Stimulated activated naive CD4-positive, alpha-beta T cell (primary cell): ENCODE results near the gene CSF1.
"Not testable (repeated sequence)": the region's sequence is repeated elsewhere in the genome, so short reads cannot be mapped to it uniquely, and the experiment has no call there.

Source experiments
- DNase-seq, 6 experiments: peaks; one replicate each; lab custom pipeline; 2025; lab: John Stamatoyannopoulos, UW

CSF1 gene, protein sequence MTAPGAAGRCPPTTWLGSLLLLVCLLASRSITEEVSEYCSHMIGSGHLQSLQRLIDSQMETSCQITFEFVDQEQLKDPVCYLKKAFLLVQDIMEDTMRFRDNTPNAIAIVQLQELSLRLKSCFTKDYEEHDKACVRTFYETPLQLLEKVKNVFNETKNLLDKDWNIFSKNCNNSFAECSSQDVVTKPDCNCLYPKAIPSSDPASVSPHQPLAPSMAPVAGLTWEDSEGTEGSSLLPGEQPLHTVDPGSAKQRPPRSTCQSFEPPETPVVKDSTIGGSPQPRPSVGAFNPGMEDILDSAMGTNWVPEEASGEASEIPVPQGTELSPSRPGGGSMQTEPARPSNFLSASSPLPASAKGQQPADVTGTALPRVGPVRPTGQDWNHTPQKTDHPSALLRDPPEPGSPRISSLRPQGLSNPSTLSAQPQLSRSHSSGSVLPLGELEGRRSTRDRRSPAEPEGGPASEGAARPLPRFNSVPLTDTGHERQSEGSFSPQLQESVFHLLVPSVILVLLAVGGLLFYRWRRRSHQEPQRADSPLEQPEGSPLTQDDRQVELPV

DNA sequence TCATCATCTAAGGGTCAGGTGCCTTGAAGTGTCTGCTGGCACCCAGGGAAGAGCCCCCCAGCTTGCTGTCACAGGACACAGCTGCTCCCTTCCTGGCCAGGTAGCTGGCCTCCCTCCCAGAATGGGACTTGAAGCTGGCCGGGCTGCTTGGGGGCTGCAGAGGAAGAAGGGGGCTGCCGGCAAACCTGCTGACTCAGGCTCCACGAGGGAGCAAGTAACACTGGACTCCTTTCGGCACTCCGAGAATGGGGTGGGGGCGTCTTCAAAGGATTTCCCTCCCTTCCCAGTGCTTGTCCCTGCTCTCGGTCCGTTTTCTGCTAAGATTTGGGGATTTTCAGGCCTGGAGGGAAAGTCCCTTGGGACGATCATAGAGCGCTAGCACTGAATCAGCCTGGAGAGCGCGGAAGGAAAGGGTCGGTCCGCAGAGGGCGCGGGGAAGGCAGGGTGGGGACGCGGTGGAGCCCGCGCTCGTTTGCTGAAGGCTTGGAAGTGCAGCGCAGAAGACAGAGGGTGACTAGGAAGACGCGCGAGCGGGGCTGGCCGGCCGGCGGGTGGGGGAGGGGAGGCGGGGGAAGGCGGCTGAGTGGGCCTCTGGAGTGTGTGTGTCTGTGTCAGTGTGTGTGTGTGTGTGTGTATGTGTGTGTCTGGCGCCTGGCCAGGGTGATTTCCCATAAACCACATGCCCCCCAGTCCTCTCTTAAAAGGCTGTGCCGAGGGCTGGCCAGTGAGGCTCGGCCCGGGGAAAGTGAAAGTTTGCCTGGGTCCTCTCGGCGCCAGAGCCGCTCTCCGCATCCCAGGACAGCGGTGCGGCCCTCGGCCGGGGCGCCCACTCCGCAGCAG lies at the start of gene CSF1:
Gene CSF1 (plus strand): TSS at position 727 of the 840 bp plus-strand sequence. CDS start 175 bp downstream, outside the sequence.
- peak; percentile 27 to 36 (median 32) for DNase-seq

DNA sequence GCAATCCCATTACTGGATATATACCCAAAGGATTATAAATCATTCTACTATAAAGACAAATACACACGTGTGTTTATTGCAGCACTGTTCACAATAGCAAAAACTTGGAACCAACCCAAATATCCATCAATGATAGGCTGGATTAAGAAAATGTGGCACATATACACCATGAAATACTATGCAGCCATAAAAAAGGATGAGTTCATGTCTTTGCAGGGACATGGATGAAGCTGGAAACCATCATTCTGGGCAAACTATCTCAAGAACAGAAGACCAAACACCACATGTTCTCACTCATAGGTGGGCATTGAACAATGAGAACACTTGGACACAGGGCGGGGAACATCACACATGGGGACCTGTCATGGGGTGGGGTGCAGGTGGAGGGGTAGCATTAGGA lies 49.0 kb upstream of the CSF1 start:
- DNase-seq, result not testable (repeated sequence)

DNA sequence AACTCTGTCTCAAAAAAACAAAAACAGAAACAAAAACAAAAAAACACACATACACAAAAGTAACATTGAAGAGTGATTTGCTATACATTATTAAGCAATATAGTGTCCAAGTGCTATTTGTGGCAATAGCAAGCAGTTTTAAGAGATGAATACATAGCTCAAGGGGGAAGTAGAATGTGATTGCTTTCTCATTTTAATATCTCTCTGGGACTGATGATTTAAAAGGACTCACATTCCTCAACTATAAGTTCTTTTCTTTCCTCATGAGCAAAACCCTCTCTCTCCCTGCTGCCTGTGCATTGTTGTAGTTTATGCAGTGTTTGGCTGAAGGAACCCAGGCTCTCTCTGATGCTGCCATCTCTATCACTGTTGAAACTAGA lies 47.0 kb upstream of the CSF1 start:
- DNase-seq, result no peak

DNA sequence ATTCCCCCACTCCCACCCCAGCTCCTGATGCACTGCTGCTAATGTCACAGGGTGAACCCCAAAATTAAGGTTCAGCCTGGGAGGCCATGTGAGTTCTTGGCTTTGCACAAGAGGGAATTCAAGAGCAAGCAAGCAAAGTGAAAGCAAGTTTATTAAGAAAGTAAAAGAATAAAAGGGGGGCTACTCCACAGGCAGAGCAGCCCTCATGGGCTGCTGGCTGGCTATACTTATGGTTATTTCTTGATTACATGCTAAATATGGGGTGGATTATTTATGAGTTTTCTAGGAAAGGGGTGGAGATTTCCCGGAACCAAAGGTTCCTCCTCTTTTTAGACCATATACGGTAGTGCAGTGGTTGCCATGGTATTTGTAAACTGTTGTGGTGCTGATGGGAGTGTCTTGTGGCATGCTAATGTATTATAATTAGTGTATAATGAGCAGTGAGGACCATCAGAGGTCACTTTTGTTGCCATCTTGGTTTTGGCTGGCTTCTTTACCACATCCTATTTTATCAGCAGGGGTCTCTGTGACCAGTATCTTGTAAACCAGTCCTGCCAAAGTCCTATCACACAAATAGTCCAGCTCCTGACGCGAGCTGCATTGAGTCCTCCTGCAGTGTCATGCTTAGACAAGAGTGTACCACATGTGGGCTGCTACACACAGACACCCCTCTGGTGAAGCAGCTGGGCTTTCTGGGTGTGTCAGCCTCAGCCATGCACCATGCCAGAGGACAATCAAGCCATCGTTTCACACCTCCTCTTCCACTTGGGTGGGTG lies 46.4 kb upstream of the CSF1 start:
- DNase-seq, result no peak

DNA sequence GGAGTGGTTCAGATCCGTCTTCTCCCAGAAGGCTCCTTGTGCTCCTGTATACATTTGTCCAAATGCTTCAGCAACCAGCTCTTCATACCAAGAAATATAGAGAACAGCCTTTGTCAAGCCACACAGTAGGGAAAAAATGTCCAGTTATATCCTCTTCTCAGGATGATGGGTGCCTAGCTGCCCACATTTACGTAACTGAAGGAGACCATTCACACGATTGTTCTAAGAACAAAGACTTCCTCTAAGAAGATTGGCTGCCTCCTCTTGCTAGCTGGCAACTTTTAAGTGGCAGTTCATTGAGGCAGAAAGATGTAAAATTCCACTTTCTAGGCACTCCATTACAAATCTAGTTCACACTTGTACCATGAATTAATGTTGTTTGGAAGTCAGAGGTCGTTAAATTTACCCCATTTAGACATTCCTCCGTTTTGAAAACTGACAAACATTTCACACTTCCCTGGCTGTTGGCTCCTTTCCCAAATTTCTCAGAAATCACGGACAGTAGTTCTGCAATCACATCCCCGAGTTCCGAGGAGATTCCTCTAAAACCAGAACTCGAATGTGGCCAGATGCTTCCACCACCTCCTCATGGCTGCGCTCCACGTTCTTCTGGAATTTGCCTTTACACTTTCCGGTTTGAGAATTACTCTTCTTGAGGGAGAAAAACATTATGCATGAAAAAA lies 45.6 kb upstream of the CSF1 start:
- DNase-seq, result no peak

DNA sequence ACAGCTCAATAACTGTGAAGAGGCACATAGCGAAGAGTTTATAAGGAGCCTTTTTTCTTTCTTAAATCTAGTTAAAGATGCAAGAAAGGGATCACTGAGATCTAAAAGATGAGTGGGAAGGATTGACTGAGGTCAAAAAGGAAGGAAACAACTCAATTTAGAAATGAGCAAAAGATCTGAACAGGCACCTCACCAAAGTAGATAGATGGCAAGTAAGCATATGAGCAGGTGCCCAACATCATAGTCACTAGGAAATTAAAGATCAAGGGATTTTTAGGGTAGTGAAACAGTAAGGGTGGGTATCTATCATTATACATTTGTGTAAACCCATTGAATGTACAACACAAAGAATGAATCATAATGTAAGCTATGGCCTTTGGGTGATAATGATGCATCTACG lies 44.6 kb upstream of the CSF1 start:
- DNase-seq, result no peak

DNA sequence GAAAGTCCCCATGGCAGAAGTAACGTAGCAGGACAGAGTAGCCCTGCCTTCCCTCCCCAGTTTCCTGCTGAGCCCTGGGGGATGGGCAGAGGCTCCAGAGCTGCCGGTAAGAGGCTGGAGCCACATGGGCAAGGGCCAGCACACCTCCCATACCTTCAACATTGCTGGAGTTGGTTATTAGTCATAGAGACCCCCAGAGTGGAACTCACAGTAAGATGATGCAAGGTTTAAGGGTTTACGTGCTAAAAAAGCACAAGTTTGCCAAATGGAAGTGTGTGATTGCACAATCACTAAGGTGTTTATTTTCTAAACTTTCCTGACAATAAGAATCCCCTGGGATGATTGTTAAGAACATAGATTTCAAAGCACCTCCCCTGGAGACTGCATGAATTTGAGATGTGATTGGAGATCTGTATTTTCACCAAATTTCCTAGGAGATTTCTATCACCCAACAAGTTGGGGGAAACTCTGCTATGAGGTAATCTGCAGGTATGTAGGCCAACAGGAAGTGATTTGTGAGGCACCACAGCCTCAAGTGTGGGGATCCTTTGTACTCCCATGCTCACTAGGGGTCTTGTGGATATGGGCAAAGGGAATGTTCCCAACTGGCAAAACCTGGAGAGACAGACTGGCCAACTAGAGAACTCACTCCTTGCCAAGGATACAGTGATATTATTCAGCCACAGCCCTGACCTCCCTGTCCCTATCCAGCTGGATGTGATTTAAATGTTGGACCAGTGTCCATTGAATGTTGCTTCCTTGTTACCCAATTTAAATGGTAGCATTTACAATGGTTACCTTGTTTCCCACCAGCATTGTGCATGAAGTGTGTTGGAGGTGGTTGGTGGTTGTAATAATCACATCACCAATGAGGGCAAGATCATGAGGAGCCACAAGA lies 37.1 kb upstream of the CSF1 start:
- DNase-seq, result no peak

DNA sequence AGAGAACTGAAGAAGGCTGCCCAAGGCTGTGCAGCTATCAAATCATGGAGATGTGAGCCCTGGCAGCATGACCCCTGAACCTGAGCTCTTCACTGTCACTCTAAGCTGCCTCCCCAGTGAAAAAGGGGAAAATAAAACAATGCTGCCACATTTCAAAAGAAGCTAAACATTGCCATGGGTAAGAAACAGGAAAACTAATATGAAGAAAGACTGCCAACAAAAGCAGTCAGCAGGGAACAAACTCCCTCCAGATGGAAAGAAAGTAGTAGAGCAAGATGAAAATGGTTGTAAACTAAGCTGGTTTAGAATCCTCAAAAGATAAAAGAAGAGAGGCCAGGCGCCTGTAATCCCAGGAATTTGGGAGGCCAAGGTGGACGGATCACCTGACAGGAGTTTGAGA lies 36.2 kb upstream of the CSF1 start:
- no peak for DNase-seq

DNA sequence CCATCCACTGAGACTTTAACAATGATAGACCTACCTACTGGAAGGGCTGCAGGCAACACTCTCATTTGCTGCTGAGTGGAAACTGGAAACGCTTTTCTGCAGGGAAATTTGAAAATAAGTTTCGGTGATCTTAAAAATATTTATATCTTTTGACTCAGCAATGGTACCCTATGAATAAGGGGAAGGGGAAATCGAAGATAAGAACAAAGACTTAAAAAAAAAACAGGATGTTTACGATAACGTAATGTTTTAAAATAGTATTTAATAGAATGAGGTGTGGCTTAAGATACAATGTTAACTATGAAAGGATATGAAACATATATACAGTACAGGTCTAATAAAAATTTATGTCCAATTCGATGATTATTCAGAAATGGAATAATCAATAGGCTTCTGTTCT lies 34.8 kb upstream of the CSF1 start:
- no peak for DNase-seq

DNA sequence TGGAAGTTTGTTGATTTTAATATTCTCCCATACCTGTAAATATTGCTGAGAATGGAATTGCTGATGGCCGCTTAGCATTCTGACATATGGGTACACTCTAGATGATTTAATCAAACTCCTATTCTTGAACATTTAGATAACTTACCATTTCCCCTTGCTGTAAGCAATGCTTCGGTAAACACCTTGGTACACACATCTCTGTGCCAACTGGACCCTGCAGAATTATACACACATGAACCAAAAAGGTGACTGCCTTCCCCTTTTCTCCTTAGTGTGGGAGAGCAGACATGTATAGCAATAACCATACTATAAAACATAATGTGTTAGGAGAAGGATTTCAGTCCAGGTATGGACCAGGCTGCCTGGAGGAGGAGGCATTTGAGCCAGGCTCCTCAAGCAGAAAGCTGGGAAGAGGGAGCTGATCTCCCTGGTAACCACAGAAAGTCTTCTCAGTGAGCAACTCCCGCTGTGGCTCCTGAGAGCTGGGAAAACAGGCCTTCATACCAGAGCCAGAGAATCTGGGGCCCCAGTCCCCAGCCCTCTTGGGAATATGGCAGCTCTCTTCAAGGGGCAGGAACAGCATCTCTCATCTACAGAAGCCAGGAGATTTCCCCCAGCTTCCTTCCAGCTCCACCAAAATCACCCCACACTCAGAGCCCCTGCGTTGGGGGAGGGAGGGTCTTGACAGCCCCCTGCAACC lies 33.9 kb upstream of the CSF1 start:
- DNase-seq, result no peak

DNA sequence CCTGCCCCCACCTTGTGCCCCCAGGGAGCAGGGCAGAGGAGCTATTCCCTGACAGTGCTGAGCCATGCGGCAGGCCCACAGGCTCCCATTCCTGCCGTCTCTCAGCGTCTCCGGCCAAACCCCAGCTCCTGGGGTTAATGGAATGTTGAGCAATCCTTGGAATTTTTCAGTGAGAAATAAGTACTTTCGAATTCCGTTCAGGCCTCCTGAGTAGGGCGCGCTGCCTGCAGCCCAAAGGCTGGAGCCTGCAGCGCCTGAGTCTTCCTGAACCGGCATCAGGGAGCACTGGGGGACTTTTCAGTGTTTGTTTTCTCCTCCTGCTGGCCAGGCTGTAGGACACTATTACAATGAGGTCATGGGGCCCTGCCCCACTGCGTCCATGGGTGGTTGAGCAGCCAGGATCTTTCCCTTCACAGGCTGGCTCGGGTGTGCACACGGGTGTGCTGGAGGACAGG lies 33.3 kb upstream of the CSF1 start:
- DNase-seq, result no peak

DNA sequence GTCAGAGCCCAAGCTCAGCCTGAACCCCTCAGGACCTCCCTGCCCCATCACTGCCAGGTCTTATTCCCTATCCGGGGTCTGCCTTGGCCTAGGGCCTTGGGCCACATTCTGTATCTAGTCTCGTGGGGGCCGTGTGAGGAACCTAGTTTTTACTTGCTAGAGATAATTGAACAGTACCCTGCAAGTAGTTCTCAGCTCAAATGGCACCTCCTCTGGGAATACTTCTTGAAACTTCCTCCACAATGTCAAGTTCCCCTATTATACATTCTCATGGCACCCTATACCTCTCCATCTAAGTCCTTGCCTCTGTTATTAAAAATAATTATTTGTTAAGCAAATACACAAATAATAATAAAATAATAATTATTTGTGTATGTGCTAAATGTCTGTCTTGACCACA lies 32.9 kb upstream of the CSF1 start:
- DNase-seq, result no peak

DNA sequence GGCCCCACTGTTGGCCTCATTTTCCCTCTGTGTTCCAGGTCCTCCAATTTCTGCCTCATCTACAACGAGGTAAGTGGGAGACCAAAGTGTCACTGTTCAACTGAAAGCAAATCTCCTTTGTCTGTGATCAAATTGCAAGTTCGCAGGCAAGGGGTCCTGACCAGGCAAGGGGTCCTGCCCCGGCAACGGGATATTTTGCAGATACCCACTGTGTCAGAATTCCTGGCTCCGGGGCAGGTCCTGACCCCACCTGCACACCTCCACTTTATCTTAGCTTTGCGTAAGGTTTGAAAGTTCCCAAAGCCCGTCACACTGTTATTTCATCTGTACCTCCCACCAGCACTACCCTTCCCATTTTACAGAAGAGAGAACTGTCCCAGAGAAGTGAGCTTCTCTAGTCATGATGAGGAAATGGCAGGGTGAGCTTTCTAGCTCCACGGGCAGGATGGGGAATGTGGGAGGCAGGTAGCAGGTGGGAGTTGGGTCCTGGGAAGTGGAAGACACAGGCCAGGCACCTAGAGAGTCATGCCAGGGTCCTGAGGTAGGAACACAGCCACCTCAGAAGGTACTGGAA lies 32.0 kb upstream of the CSF1 start:
- DNase-seq, result no peak

DNA sequence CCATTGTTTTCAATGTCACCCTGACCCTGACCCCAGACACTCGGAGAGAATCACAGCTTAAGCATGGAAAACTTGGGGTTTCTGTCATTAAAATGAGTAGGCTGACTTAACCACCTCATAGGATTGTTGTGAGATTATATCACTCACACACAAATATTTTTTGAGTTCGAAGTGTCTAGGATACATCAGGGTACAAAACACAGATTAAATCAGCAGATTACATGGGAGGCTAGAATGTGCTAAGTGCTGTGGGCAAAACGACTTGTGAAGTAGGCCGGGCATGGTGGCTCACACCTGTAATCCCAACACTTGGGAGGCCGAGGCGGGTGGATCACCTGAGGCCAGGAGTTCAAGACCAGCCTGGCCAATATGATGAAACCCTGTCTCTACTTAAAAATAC lies 31.3 kb upstream of the CSF1 start:
- DNase-seq, result not testable (repeated sequence)

DNA sequence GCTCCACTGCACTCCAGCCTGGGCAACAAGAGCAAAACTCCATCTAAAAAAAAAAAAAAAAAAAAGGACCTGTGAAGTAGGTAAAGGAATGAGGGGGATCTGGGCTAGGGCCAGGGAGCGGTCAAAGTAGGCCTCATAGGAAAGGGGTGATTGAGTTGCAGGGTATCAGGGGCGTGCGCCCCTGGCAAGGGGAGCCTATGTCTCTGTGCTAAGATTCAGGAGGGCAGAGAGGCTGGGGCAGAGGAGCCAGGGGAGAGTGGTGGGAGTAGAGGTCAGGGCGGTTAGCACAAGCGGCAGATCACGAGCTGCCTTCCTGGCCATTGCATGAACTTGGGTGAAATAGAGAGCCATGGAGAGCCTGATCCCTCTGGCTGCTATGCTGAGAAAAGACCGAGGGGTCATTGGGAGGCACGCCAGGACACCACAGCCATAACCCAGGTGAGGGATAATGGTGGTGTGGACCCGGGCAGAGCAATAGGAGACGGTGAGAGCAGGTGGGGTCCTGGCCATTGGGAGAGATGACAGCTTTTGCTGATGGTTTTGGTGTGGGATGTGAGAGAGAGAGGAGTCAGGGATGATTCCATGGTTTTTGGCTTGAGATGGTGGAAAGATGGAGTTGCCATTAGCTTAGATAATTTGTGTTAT lies 30.6 kb upstream of the CSF1 start:
- DNase-seq, result no peak

DNA sequence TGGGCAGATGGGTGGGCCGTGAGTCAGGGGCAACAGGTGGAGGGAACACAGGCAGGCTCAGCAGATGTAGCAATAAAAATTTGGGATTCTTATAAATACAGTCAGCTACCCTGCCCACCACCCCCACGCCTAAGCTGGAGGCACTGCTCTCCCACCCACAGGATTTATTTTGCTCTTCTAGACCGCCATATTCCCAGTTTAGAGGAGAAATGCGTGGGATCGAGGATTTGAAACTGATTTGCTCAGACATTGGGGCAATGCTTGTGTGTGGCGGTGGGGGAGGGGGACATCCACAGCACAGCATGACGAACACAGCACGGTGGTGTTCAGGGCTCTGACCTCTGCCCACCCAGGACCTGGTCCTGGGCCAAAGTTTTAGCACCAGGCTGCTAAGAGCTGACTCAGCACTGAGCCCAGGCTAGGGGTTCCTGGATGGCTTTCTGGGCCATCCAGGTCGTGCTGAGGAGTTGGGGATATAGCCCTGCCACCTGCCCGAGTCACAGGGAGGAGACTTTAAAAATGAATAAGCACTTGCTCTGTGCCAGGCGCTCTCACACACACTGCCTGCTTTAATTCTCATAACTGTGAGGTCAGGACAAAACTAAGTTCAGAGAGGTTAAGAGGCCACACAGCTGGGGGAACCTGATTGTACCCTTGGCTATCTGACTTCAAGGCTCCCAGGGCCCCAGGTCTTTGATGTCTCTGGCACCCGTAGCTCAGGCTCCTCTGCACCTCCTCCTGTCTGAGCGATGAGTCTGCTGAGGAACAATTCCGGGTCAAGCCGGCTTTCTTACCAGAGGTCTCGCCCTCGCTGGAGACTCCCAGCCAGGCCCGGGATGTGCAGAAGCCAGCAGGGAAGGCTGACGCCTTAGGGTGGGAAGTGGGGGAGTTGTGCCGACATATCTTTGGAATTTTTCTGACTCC lies 29.4 kb upstream of the CSF1 start:
- DNase-seq, result no peak

DNA sequence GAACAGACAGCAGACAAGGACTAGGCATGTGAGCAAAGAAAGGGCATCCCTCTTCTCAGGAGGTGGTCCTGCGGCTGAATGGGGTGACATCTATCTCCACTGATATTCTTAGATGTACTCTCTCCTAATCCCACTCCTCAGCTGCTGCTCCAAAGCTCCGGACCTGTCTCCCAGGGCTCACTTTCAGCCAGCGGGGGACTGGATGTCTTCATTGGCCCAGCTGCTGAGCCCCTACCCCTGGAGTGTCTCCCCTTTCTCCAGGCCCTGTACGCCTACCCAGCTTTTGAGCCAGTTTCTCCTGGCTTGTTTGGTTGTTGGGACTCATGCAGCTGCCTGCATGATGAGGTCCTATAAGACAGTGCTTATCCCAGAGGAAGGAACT lies 28.8 kb upstream of the CSF1 start:
- DNase-seq, result no peak
